PC-3 (cell line): ENCODE results near the gene OPHN1. TPM values are rescaled to one million over a fixed set of nuclear protein-coding genes. Genes with fewer than 3 reads are reported as not detected.

Experiments
- ATAC-seq: fragments of 200-7000 bp; cut with Tn5 transposase; 2 replicates; pipeline ENCODE4 v1.9.1; 2020; ENCODE audit warnings: mild to moderate bottlenecking, moderate library complexity
- BruUV-seq: library from RNA; stranded (reverse); fragments of 400-500 nt; replicated peaks from 2 replicates; lab custom pipeline; 2021; lab: Mats Ljungman, UMichigan
- CTCF ChIA-PET: fragments of 300-600 bp; sonication (Branson Sonifier 250); formaldehyde crosslinking; loops from one replicate; lab custom pipeline; 2022; ENCODE audit warnings: antibody characterized with exemption; lab: Charles Lee
- POLR2A ChIA-PET: fragments of 300-600 bp; sonication (Branson Sonifier 250); formaldehyde crosslinking; loops from one replicate; lab custom pipeline; 2022; ENCODE audit warnings: antibody characterized with exemption; ENCODE audit not compliant: unreplicated experiment; lab: Charles Lee
- DNase-seq: peaks from one replicate; pipeline ENCODE4 v3.0.0-alpha.2; 2015
- H2AFZ ChIP-seq: fragments of 300-600 bp; sonication (generic); 2 replicates; pipeline ENCODE4 v1.6.0; 2016; ENCODE audit warnings: antibody characterized with exemption, low read length
- H3F3A ChIP-seq: fragments of 300-600 bp; sonication (generic); one replicate; pipeline ENCODE4 v1.6.0; 2017; ENCODE audit warnings: antibody characterized with exemption, low read length, control low read depth, mild to moderate bottlenecking; ENCODE audit not compliant: unreplicated experiment
- H3K27ac ChIP-seq: fragments of 300-600 bp; sonication (generic); 2 replicates; pipeline ENCODE4 v1.5.1; 2016; ENCODE audit warnings: mild to moderate bottlenecking, low read length
- H3K27me3 ChIP-seq: fragments of 300-600 bp; sonication (generic); 2 replicates; pipeline ENCODE4 v1.6.1; 2016; ENCODE audit warnings: low read length, mixed read lengths
- H3K36me3 ChIP-seq: fragments of 300-600 bp; sonication (generic); 2 replicates; pipeline ENCODE4 v1.6.1; 2016; ENCODE audit warnings: low read depth, mixed run types, low read length, mixed read lengths
- H3K4me1 ChIP-seq: fragments of 300-600 bp; sonication (generic); 2 replicates; pipeline ENCODE4 v1.5.1; 2016; ENCODE audit warnings: low read length; ENCODE audit not compliant: insufficient read depth
- H3K4me2 ChIP-seq: fragments of 300-600 bp; sonication (generic); 2 replicates; pipeline ENCODE4 v1.6.0; 2016; ENCODE audit warnings: low read length
- H3K4me3 ChIP-seq: fragments of 300-600 bp; sonication (generic); 2 replicates; pipeline ENCODE4 v1.5.1; 2016; ENCODE audit warnings: mild to moderate bottlenecking, low read length, mixed read lengths
- H3K79me2 ChIP-seq: fragments of 300-600 bp; sonication (generic); 2 replicates; pipeline ENCODE4 v1.6.1; 2017; ENCODE audit warnings: low read length, mixed read lengths
- H3K9ac ChIP-seq: fragments of 300-600 bp; sonication (generic); 2 replicates; pipeline ENCODE4 v1.6.0; 2016; ENCODE audit warnings: mild to moderate bottlenecking, low read length
- H3K9me2 ChIP-seq: fragments of 300-600 bp; sonication (generic); replicated peaks from 2 replicates; pipeline ENCODE4 v1.6.1; 2016; ENCODE audit warnings: mixed run types, low read length, mixed read lengths
- H3K9me3 ChIP-seq: fragments of 300-600 bp; sonication (generic); 2 replicates; pipeline ENCODE4 v1.6.1; 2016; ENCODE audit warnings: low read length, mixed read lengths
- H4K20me1 ChIP-seq: fragments of 300-600 bp; sonication (generic); 2 replicates; pipeline ENCODE4 v1.6.1; 2016; ENCODE audit warnings: low read length, mixed read lengths
- EZH2 ChIP-seq: fragments of 300-600 bp; sonication (generic); IDR thresholded peaks from one replicate; pipeline ENCODE4 v1.6.1; 2017; ENCODE audit warnings: antibody characterized with exemption, mild to moderate bottlenecking, low read length; ENCODE audit not compliant: unreplicated experiment
- EZH2phosphoT487 ChIP-seq: fragments of 300-600 bp; sonication (generic); IDR thresholded peaks from 2 replicates; pipeline ENCODE4 v1.6.1; 2018; ENCODE audit warnings: mild to moderate bottlenecking, antibody characterized with exemption, low read length, borderline replicate concordance
- intact Hi-C: fragments of 100-400 bp; cut with micrococcal nuclease; formaldehyde crosslinking; loops from 2 replicates; pipeline ENCODE4 v1.9.0; 2023
- total RNA-seq: library from RNA; depleted of rRNA; stranded (reverse); fragments of >200 nt; gene quantifications from 2 replicates; pipeline ENCODE4 v1.2.3, GENCODE V29; 2014
- TF ChIP-seq, protein P1 (sequence below): fragments of 300-600 bp; sonication (generic); conservative IDR thresholded peaks from 2 replicates; pipeline ENCODE4 v1.5.1; 2017; ENCODE audit warnings: antibody characterized with exemption, low read depth, mild to moderate bottlenecking, low read length

The OPHN1 gene
- total RNA-seq, 1 experiment from 2014 or later = 6.0 TPM

DNA sequence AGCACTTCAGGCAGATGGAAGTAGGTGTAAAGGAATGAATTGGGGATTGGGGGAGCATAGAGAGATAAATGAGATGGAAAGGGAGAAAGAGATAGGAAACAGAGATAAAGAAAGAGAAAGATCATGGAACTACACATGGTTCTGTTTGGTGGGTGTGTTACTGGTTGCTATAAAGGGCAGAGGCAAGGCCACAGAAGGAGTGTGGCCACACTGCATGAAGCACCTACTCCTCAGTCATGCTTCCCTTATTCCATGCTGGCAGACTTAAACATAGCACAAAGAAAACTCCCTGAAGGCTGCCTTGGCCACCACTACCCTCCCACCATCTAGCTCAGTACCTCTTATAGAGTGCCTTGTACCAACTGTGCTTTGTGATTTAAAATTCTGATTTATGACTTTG, 56.9 kb downstream of the OPHN1 start:
- ATAC-seq (peak; percentile 29; the same call in 1 of the 2 replicates), DNase-seq (no peak)
- Histone ChIP-seq H4K20me1 (no peaks in the 10 kb centered on the region), H3K9ac (no peak overlapping the region), H3K27me3 (no peaks in the 10 kb centered on the region), H3K4me1 (no peaks in the 10 kb centered on the region), H3F3A (no peaks in the 10 kb centered on the region), H3K79me2 (no peaks in the 10 kb centered on the region), H3K9me2 (no peaks in the 10 kb centered on the region), H3K27ac (no peak overlapping the region), H3K36me3 (no peaks in the 10 kb centered on the region), H3K4me3 (no peak overlapping the region), H3K4me2 (no peak overlapping the region), H3K9me3 (no peaks in the 10 kb centered on the region), H2AFZ (no peak overlapping the region)
- POLR2A ChIA-PET = no interaction called here
- CTCF ChIA-PET = no interaction called here
- TF ChIP-seq EZH2phosphoT487 (no peak), EZH2 (no peak)
- TF ChIP-seq, protein P1, sequence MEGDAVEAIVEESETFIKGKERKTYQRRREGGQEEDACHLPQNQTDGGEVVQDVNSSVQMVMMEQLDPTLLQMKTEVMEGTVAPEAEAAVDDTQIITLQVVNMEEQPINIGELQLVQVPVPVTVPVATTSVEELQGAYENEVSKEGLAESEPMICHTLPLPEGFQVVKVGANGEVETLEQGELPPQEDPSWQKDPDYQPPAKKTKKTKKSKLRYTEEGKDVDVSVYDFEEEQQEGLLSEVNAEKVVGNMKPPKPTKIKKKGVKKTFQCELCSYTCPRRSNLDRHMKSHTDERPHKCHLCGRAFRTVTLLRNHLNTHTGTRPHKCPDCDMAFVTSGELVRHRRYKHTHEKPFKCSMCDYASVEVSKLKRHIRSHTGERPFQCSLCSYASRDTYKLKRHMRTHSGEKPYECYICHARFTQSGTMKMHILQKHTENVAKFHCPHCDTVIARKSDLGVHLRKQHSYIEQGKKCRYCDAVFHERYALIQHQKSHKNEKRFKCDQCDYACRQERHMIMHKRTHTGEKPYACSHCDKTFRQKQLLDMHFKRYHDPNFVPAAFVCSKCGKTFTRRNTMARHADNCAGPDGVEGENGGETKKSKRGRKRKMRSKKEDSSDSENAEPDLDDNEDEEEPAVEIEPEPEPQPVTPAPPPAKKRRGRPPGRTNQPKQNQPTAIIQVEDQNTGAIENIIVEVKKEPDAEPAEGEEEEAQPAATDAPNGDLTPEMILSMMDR = no peak
- BruUV-seq = no TSS peak
- intact Hi-C loops = no loop called here

DNA sequence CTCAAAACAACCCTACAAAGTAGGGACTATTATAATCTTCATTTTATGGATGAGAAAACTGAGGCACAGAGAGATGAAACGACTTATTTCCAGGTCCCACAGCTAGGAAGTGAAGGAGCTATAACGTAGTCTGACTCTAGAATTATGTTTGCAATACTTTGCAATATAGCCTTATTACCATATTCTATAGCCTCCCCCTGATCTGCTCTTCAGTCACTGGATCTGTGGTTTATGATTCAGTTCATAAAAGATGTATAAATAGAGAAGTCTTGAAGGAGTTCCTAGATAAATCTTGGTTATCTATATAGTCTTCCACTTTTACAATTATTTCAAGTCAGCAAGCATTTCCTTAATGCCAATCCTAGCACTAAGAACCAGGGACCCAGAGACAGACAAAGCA, 57.5 kb downstream of the OPHN1 start:
- CTCF ChIA-PET = no interaction called here

DNA sequence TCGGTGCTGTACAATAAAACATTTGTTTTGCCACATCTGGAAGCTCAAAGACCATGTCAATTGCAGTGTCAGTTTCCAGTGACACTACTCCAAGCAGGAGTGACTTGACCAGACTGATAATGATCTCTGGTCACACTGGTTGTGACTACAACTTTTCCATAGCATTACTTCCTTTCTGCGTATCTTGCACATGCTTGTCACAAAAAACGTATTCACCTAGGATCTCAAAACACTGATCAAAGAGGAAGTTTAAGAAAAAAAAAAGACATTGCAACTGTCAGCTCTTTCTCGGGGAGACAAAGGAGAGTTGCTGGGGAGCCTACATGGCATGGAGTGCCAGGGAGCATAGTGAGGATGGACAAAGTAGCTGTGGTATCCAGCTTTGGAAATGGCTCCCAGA, 60.6 kb downstream of the OPHN1 start:
- no TSS peak for BruUV-seq

More for the DNA sequence above, 57.5 kb downstream of the OPHN1 start:
- H3K9ac ChIP-seq = no peak overlapping the region
- TF ChIP-seq, protein P1 = no peak
- TF ChIP-seq EZH2phosphoT487 (no peak), EZH2 (no peak)
- H4K20me1 ChIP-seq = no peaks in the 10 kb centered on the region
- no peaks in the 10 kb centered on the region for H3K9me2 ChIP-seq
- H3K4me1 ChIP-seq = no peaks in the 10 kb centered on the region
- ATAC-seq (peak; percentile 69), DNase-seq (peak; percentile 2)
- no peak overlapping the region for H3K4me2 ChIP-seq
- H3K4me3 ChIP-seq = no peak overlapping the region
- no peak overlapping the region for H3K27ac ChIP-seq
- H3K9me3 ChIP-seq = no peaks in the 10 kb centered on the region
- BruUV-seq = no TSS peak
- no peaks in the 10 kb centered on the region for H3F3A ChIP-seq
- H3K79me2 ChIP-seq = no peaks in the 10 kb centered on the region
- no peaks in the 10 kb centered on the region for H3K27me3 ChIP-seq
- no peaks in the 10 kb centered on the region for H3K36me3 ChIP-seq
- H2AFZ ChIP-seq = no peak overlapping the region
- intact Hi-C loops = no loop called here
- POLR2A ChIA-PET = interaction anchor here (0.6 kb wide), 1 partner anchor 57 kb away, joined by 7 read pairs; no protein-coding TSS in a partner anchor

More for the DNA sequence above, 60.6 kb downstream of the OPHN1 start:
- no peaks in the 10 kb centered on the region for H3K79me2 ChIP-seq
- no peak overlapping the region for H2AFZ ChIP-seq
- H3K36me3 ChIP-seq = no peaks in the 10 kb centered on the region
- H3F3A ChIP-seq = no peaks in the 10 kb centered on the region
- H3K9me3 ChIP-seq = no peaks in the 10 kb centered on the region
- ChIA-PET CTCF (no interaction called here), POLR2A (no interaction called here)
- H3K27ac ChIP-seq = no peak overlapping the region
- no peak for TF ChIP-seq EZH2
- TF ChIP-seq, protein P1 = no peak
- TF ChIP-seq EZH2phosphoT487 = no peak
- no peak overlapping the region for H3K4me3 ChIP-seq
- no peaks in the 10 kb centered on the region for H3K4me1 ChIP-seq
- H3K9me2 ChIP-seq = no peaks in the 10 kb centered on the region
- H3K4me2 ChIP-seq = no peak overlapping the region
- ATAC-seq = no peak
- intact Hi-C loops = no loop called here
- no peaks in the 10 kb centered on the region for H3K27me3 ChIP-seq
- no peaks in the 10 kb centered on the region for H4K20me1 ChIP-seq
- no peak overlapping the region for H3K9ac ChIP-seq
- no peak for DNase-seq
